ENCODE data around the gene OSBPL5.

GRCh38 chr11:3103076-3103475 is 62.0 kb downstream of the OSBPL5 start:
- TF ChIP-seq, protein P1, sequence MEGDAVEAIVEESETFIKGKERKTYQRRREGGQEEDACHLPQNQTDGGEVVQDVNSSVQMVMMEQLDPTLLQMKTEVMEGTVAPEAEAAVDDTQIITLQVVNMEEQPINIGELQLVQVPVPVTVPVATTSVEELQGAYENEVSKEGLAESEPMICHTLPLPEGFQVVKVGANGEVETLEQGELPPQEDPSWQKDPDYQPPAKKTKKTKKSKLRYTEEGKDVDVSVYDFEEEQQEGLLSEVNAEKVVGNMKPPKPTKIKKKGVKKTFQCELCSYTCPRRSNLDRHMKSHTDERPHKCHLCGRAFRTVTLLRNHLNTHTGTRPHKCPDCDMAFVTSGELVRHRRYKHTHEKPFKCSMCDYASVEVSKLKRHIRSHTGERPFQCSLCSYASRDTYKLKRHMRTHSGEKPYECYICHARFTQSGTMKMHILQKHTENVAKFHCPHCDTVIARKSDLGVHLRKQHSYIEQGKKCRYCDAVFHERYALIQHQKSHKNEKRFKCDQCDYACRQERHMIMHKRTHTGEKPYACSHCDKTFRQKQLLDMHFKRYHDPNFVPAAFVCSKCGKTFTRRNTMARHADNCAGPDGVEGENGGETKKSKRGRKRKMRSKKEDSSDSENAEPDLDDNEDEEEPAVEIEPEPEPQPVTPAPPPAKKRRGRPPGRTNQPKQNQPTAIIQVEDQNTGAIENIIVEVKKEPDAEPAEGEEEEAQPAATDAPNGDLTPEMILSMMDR (IDR thresholded peaks at IDR 0.05): no peak
- TF ChIP-seq POLR2A (IDR thresholded peaks at IDR 0.05): no peak
